Bronchial smooth muscle cell (primary cell): ENCODE data around the gene PPM1F. TPM values are rescaled to one million over a fixed set of nuclear protein-coding genes. Genes with fewer than 3 reads are reported as not detected.

ENCODE experiments used
- total RNA-seq: library from RNA; depleted of rRNA; stranded (reverse); fragments of >200 nt; gene quantifications from 2 replicates; pipeline ENCODE4 v1.2.1, GENCODE V29; 2014

The PPM1F gene
- 22.8 and 28.5 TPM in 2 replicates for total RNA-seq

GRCh38 chr22:21952586-21953571 is at the start of gene PPM1F:
Gene PPM1F (minus strand): TSS chr22:21952848. CDS start chr22:21946048, 6,800 bp downstream.

GRCh38 chr22:21982338-21982965 is 29.8 kb upstream of the PPM1F start, which contains the start of gene TOP3B:
Gene TOP3B (minus strand): TSS chr22:21982787. CDS start chr22:21975709, 7,078 bp downstream.

Other genes with a start within 250 kb of the PPM1F start
- 0.47 and 1.3 TPM in 2 replicates for gene YPEL1, start 217.1 kb downstream of the PPM1F start, total RNA-seq
- gene MAPK1, start 85.2 kb downstream of the PPM1F start, total RNA-seq = 28.3 and 32.3 TPM in 2 replicates
- gene TOP3B, start 29.9 kb upstream of the PPM1F start, total RNA-seq = 15.0 and 15.1 TPM in 2 replicates